Common myeloid progenitor, CD34-positive (primary cell): ENCODE data around the gene EPB41L2.

Source experiments
- CTCF ChIA-PET: fragments of 350-600 bp; sonication (Branson Sonifier 250); formaldehyde crosslinking; loops from one replicate; lab custom pipeline; 2021; ENCODE audit warnings: antibody characterized with exemption; lab: Charles Lee
- POLR2A ChIA-PET: fragments of 350-600 bp; sonication (Branson Sonifier 250); formaldehyde crosslinking; loops from one replicate; lab custom pipeline; 2021; ENCODE audit warnings: antibody characterized with exemption; lab: Charles Lee
- DNase-seq, 3 donors: peaks; one replicate each; pipeline versions ENCODE4 v3.0.0 to v3.0.0-alpha.2; 2013
- H3K27ac ChIP-seq, 2 experiments: 1 replicate in 1 of 2; 2 replicates in 1 of 2; pipeline ENCODE4 v1.7.0; 2013; ENCODE audit warnings: inconsistent platforms in 2 of 2, low read length in 2 of 2, mild to moderate bottlenecking in 2 of 2, low read depth in 1 of 2, moderate library complexity in 1 of 2; ENCODE audit not compliant: severe bottlenecking in 2 of 2, insufficient read depth in 1 of 2, poor library complexity in 1 of 2
- H3K27me3 ChIP-seq, 5 experiments: replicated peaks in 2 of 5; 1 replicate in 3 of 5; 2 replicates in 2 of 5; pipeline versions ENCODE4 v1.6.1 to v1.7.0; 2013; ENCODE audit warnings: low read length in 4 of 5, mild to moderate bottlenecking in 2 of 5, moderate library complexity in 2 of 5, inconsistent platforms in 1 of 5; ENCODE audit not compliant: insufficient read depth in 5 of 5, control insufficient read depth in 4 of 5
- H3K36me3 ChIP-seq, 4 experiments: 1 replicate in 2 of 4; 2 replicates in 2 of 4; pipeline versions ENCODE4 v1.6.1 to v1.7.0; 2013; ENCODE audit warnings: low read length in 3 of 4, control low read depth in 1 of 4, mild to moderate bottlenecking in 1 of 4; ENCODE audit not compliant: control insufficient read depth in 4 of 4, insufficient read depth in 4 of 4
- H3K4me1 ChIP-seq, 4 experiments: 1 replicate in 3 of 4; 2 replicates in 1 of 4; pipeline versions ENCODE4 v1.6.1 to v1.7.1; 2013; ENCODE audit warnings: low read length in 3 of 4, mild to moderate bottlenecking in 3 of 4, control low read depth in 1 of 4, inconsistent platforms in 1 of 4, moderate library complexity in 1 of 4; ENCODE audit not compliant: control insufficient read depth in 4 of 4, insufficient read depth in 4 of 4; ENCODE audit errors: control extremely low read depth in 1 of 4
- H3K4me3 ChIP-seq, 7 experiments: 1 replicate in 4 of 7; 2 replicates in 3 of 7; pipeline versions ENCODE4 v1.5.1 to v1.7.0; 2013; ENCODE audit warnings: mild to moderate bottlenecking in 7 of 7, low read length in 6 of 7, moderate library complexity in 6 of 7, inconsistent platforms in 2 of 7, low read depth in 2 of 7, control low read depth in 1 of 7; ENCODE audit not compliant: insufficient read depth in 4 of 7, control insufficient read depth in 1 of 7; ENCODE audit errors: extremely low read depth in 1 of 7
- H3K9me3 ChIP-seq, 5 experiments: 1 replicate in 4 of 5; 2 replicates in 1 of 5; pipeline versions ENCODE4 v1.6.1 to v1.7.1; 2013; ENCODE audit warnings: low read length in 4 of 5, mild to moderate bottlenecking in 2 of 5, inconsistent platforms in 1 of 5, low read depth in 1 of 5, moderate library complexity in 1 of 5; ENCODE audit not compliant: control insufficient read depth in 4 of 5, insufficient read depth in 2 of 5; ENCODE audit errors: control extremely low read depth in 1 of 5
- WGBS: methylation state at CpG from one replicate; pipeline ENCODE4 v1.1.5; 2013; ENCODE audit not compliant: insufficient coverage; 5-methylcytosine and 5-hydroxymethylcytosine counted together

EPB41L2 gene

GRCh38 chr6:131029626-131030297, 33.3 kb downstream of the EPB41L2 start:
- Histone ChIP-seq H3K27ac (no peak overlapping the region), H3K4me3 (no peak overlapping the region), H3K27me3 (no peaks in the 10 kb centered on the region), H3K36me3 (no peaks in the 10 kb centered on the region), H3K4me1 (no peaks in the 10 kb centered on the region), H3K9me3 (peaks cover 0 to under 1% (median 0%) of the 10 kb centered on the region in 5 experiments)
- peak in 1 of 3 donors; percentile 10 for DNase-seq
- 95% methylated on average over 6 of the region's 7 CpGs for WGBS
- POLR2A ChIA-PET = no interaction called here
- CTCF ChIA-PET = no interaction called here

GRCh38 chr6:131027326-131027725, 35.7 kb downstream of the EPB41L2 start:
- no peak overlapping the region for H3K27ac ChIP-seq
- H3K27me3 ChIP-seq = no peaks in the 10 kb centered on the region
- DNase-seq = no peak
- H3K4me1 ChIP-seq = no peaks in the 10 kb centered on the region
- ChIA-PET CTCF (no interaction called here), POLR2A (no interaction called here)
- WGBS = no CpG with 5 or more reads among the region's 2 CpGs
- no peaks in the 10 kb centered on the region for H3K9me3 ChIP-seq
- H3K4me3 ChIP-seq = no peak overlapping the region
- H3K36me3 ChIP-seq = no peaks in the 10 kb centered on the region

DNA sequence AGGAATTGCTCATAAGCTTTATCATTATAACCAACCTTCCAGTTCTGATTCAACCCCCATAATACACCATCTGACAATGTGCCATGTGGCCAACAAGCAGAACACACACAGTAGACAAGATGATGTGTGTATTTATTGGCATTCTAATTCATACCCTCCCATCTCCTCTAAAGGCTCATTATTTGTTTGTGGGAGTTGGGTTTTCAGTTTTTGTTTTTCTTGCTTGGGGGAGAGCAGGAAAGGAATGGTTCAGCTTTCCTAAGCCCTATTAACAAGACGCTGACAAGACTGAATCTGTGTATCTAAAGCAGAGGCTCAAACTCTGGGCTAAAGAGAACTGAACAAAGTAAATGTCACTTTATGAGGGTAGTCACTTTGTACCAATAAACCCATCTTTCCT, 36.8 kb downstream of the EPB41L2 start:
- ChIA-PET CTCF (no interaction called here), POLR2A (no interaction called here)
- Histone ChIP-seq H3K36me3 (no peaks in the 10 kb centered on the region), H3K27ac (no peak overlapping the region), H3K4me1 (no peaks in the 10 kb centered on the region), H3K4me3 (no peak overlapping the region), H3K9me3 (no peaks in the 10 kb centered on the region), H3K27me3 (no peaks in the 10 kb centered on the region)
- DNase-seq = no peak
- WGBS = no CpG with 5 or more reads among the region's 1 CpG

DNA sequence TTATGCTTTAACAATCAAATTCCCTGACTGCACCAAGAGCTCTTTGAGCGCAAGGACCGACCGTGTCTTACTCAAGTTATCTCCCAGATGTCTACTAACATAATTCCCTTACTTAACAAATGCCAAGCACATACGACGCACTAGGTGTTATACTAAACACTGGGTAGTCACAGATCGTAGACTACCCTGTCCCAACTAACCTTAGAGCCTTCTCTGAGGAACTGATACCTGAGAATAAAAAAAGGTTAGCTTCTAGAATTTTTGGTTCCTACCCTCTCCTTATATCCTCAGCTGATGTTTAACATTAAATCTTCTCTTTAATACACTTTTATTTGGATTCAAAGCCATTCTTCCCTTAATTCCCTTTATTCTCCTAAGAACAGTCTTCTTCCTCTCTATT, 38.5 kb downstream of the EPB41L2 start:
- POLR2A ChIA-PET = no interaction called here
- CTCF ChIA-PET = no interaction called here
- Histone ChIP-seq H3K27me3 (no peaks in the 10 kb centered on the region), H3K27ac (no peak overlapping the region), H3K36me3 (no peaks in the 10 kb centered on the region), H3K4me1 (no peaks in the 10 kb centered on the region), H3K4me3 (no peak overlapping the region), H3K9me3 (no peaks in the 10 kb centered on the region)
- WGBS = 94% methylated on average over 3 of the region's 6 CpGs
- no peak for DNase-seq

DNA sequence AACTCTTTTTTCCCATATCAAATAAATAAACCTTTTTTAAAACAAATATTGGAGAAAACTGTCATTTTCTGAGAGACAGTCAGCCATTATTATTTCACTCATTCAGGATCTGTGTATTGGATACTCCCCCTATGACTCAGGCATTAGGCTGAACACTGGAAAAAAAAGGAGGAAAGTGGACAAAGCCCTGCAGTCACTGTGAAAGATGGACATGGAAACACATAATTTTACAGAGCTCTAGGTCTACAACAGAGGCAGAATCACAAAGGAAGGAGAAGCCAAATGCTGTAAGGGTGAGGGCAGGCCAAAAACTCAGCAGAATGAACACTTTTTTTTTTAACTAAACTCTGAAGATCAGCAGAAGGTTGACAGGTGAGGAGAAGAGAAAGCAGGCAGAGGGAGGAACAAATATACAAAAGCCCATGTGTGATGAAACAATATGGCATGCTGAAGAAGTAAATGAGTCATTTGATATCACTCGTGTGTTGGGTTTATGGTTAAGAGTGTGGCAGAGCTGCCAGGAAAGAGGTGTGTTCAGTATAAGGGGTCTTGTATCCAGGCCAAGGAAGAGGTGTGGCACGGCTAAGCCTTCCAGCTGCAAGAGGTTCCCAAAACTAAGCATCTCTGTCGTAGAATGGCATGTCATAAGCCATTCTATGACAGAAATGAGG, 39.1 kb downstream of the EPB41L2 start:
- Histone ChIP-seq H3K27me3 (no peaks in the 10 kb centered on the region), H3K27ac (no peak overlapping the region), H3K36me3 (no peaks in the 10 kb centered on the region), H3K9me3 (no peaks in the 10 kb centered on the region), H3K4me3 (no peak overlapping the region), H3K4me1 (no peaks in the 10 kb centered on the region)
- WGBS = 37% methylated on average over 2 of the region's 3 CpGs
- CTCF ChIA-PET = interaction anchor here (0.6 kb wide), 1 partner anchor 132 kb away, joined by 3 read pairs; no protein-coding TSS in a partner anchor
- POLR2A ChIA-PET = no interaction called here
- DNase-seq = peak in 1 of 3 donors; percentile 60

GRCh38 chr6:131022691-131023090, 40.4 kb downstream of the EPB41L2 start:
- no peaks in the 10 kb centered on the region for H3K9me3 ChIP-seq
- H3K36me3 ChIP-seq = no peaks in the 10 kb centered on the region
- POLR2A ChIA-PET = no interaction called here
- no peaks in the 10 kb centered on the region for H3K4me1 ChIP-seq
- WGBS = no CpG with 5 or more reads among the region's 4 CpGs
- no peak for DNase-seq
- no peak overlapping the region for H3K27ac ChIP-seq
- CTCF ChIA-PET = no interaction called here
- no peak overlapping the region for H3K4me3 ChIP-seq
- no peaks in the 10 kb centered on the region for H3K27me3 ChIP-seq

- H3K4me3 ChIP-seq = no peak overlapping the region
- no peak for DNase-seq
- no peaks in the 10 kb centered on the region for H3K9me3 ChIP-seq
- no peak overlapping the region for H3K27ac ChIP-seq
- CTCF ChIA-PET = no interaction called here
- peaks cover 0 to 10% (median 3%) of the 10 kb centered on the region in 4 experiments for H3K4me1 ChIP-seq
- no peaks in the 10 kb centered on the region for H3K36me3 ChIP-seq
- POLR2A ChIA-PET = interaction anchor here (0.7 kb wide), 1 partner anchor 143 kb away, joined by 3 read pairs; no protein-coding TSS in a partner anchor
- H3K27me3 ChIP-seq = no peaks in the 10 kb centered on the region
- 100% methylated on average over 2 of the region's 3 CpGs for WGBS
Measured at GRCh38 chr6:131017962-131018361, 45.1 kb downstream of the EPB41L2 start.
